ENCODE results near the gene MEA1. TPM values are rescaled to one million over a fixed set of nuclear protein-coding genes. Genes with fewer than 3 reads are reported as not detected.

Gene MEA1
- total RNA-seq, 4 donors from 2014 or later = 46.3 to 57.8 (median 52.0) TPM

- TF ChIP-seq, protein P1, sequence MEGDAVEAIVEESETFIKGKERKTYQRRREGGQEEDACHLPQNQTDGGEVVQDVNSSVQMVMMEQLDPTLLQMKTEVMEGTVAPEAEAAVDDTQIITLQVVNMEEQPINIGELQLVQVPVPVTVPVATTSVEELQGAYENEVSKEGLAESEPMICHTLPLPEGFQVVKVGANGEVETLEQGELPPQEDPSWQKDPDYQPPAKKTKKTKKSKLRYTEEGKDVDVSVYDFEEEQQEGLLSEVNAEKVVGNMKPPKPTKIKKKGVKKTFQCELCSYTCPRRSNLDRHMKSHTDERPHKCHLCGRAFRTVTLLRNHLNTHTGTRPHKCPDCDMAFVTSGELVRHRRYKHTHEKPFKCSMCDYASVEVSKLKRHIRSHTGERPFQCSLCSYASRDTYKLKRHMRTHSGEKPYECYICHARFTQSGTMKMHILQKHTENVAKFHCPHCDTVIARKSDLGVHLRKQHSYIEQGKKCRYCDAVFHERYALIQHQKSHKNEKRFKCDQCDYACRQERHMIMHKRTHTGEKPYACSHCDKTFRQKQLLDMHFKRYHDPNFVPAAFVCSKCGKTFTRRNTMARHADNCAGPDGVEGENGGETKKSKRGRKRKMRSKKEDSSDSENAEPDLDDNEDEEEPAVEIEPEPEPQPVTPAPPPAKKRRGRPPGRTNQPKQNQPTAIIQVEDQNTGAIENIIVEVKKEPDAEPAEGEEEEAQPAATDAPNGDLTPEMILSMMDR (IDR thresholded peaks at IDR 0.05; ENCODE audit: low read depth) = no peak
Observed at GRCh38 chr6:42978487-42978838, 35.3 kb downstream of the MEA1 start.

DNA sequence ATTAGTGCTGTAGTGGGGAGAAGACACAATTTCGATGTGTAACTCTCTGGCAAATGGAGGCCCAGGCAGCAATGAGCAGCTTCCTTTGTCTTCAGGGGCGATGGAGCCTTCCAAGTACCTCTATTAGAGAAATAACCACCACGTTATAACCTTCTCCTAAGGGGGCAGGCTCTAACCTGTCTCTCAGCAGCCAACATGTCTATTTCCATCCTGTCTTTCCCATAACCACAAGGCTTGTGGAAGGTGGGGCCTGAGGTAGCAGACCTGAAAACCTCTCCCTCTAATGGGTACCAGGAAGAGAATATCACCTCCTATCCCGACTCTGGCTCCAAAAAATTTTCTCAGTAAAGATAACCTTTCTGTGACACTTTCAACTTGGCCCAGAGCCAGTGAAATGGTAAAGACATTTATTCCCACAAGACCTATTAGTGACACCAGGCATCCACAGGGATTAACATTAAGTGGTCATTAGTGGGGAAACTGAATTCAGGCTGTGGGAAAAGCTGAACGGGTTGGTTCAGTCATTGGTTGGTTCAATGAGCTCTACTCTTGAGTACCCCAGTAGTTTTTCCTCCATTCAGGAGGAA lies 38.7 kb downstream of the MEA1 start:
- TF ChIP-seq, protein P1 (IDR thresholded peaks at IDR 0.05; ENCODE audit: low read depth) = no peak

GRCh38 chr6:42973926-42974325 lies 39.8 kb downstream of the MEA1 start:
- TF ChIP-seq, protein P1 (IDR thresholded peaks at IDR 0.05; ENCODE audit: low read depth) = no peak

GRCh38 chr6:42971746-42972327 lies 41.9 kb downstream of the MEA1 start:
- TF ChIP-seq, protein P1 (IDR thresholded peaks at IDR 0.05; ENCODE audit: low read depth) = no peak

- TF ChIP-seq, protein P1 (IDR thresholded peaks at IDR 0.05; ENCODE audit: low read depth) = no peak
Observed at GRCh38 chr6:42970871-42971612, 42.7 kb downstream of the MEA1 start.

DNA sequence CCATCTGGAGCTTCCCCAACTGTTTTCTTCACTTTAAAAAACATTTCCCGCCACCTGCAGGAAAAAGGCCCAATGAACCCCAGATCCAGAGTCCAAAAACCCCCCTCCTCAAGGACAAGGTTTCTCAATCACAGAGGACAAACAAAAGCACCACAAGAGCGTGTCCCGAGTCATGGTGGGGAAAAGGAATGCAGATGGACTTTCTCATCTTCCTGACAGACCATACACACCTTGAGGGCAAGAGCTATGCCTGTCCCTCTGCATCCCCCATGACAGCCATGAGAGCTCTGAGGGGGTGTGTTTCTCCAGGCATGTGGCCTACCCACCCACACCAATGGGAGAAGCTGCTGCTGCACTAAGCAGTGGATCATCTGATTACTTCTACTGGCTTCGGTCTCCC lies 43.8 kb downstream of the MEA1 start:
- TF ChIP-seq, protein P1 (IDR thresholded peaks at IDR 0.05; ENCODE audit: low read depth) = no peak

DNA sequence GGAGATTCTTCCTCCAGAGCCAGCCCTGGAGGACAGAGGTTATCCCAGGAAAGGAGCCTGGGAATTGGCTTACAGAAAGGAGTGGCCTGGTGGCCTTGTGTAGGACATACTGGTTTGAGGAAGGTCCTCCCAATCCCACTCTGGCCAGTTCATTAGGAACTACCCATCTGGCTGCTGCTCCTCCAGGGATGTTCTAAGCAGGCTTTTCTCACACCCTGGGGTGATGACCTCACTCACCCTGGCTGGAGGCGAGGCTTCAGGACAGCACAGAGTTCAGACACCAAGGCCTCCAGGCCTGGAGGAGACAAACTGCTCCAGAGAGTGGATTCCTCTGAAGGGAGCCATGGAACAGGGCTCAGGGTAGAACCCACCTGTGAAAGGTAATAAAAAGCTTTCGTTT lies 44.3 kb downstream of the MEA1 start:
- TF ChIP-seq, protein P1 (IDR thresholded peaks at IDR 0.05; ENCODE audit: low read depth) = no peak

All from subcutaneous adipose tissue (tissue), 4 donors.